ENCODE measurements around the gene RILPL1. TPM values are rescaled to one million over a fixed set of nuclear protein-coding genes. Genes with fewer than 3 reads are reported as not detected.

RILPL1 gene
- total RNA-seq, 2 experiments from 2014 or later: 0.38 to 0.86 TPM

DNA sequence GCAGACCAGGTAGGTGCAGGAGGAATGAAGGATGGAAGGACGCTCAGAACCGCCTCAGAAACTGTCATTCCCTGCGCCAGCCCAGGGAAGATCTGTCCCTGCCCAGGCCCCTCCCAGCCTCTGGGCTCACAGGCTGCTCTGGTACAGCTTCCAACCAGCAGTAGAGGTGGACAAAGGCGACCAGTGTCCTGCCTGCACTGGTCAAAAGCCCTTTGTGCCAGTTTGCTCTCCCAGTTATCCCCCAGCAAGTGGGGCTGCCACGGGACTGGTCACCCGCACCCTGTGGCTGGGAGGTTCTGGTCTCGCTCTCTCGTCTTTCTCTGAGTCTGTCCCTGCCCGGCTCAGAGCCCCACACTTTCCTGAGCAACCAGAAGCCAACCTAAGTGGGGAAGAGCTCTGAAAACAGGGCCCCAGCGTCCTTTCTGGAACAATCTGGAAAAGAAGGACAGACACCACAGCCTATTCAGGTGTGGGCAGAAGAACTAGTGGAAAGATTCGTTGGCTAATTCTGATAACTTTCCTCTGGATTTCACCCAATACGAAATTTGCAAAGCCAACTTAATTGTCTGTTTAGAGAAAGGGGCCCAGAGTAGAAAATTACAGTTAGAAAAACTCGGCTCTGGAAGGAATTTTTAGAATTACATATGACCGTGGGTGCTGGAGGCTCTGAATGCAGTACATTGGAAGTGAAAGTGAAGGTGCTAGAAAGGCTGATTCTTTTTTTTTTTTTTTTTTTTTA, 53.9 kb downstream of the RILPL1 start:
- Histone ChIP-seq H3K4me3 (ENCODE audit: low read depth, low read length, poor library complexity, severe bottlenecking) (no peak overlapping the region), H3K27ac (ENCODE audit: low read depth, low read length, poor library complexity, severe bottlenecking) (no peak overlapping the region), H3K36me3 (ENCODE audit: insufficient read depth, low read length) (no peaks in the 10 kb centered on the region), H3K79me2 (ENCODE audit: insufficient read depth, low read depth, low read length) (no peaks in the 10 kb centered on the region), H3K4me1 (ENCODE audit: insufficient read depth, low read length, poor library complexity, severe bottlenecking) (peaks cover 31% of the 10 kb centered on the region), H3K4me2 (ENCODE audit: low read length) (no peak overlapping the region), H4K20me1 (ENCODE audit: insufficient read depth, low read length) (no peaks in the 10 kb centered on the region), H3K9me3 (ENCODE audit: low read length) (no peaks in the 10 kb centered on the region), H2AFZ (ENCODE audit: low read length) (no peak overlapping the region), H3K9me2 (ENCODE audit: insufficient read depth, low read length) (no peaks in the 10 kb centered on the region)
- CTCF ChIA-PET (ENCODE audit: unreplicated experiment): no interaction called here
- no peak for DNase-seq (ENCODE audit: low spot score)
- POLR2A ChIA-PET: no interaction called here
- no peak for TF ChIP-seq CTCF (conservative IDR thresholded peaks at IDR 0.05; ENCODE audit: low read length)
- TF ChIP-seq EZH2phosphoT487 (IDR thresholded peaks at IDR 0.05; ENCODE audit: borderline replicate concordance, low read depth, low read length): no peak
- intact Hi-C loops (cut with micrococcal nuclease; ENCODE audit: unreplicated experiment): no loop called here
- BruUV-seq (replicated peaks): no TSS peak

- Histone ChIP-seq H2AFZ (ENCODE audit: low read length) (no peak overlapping the region), H3K9me2 (ENCODE audit: insufficient read depth, low read length) (no peaks in the 10 kb centered on the region), H3K79me2 (ENCODE audit: insufficient read depth, low read depth, low read length) (no peaks in the 10 kb centered on the region), H3K4me1 (ENCODE audit: insufficient read depth, low read length, poor library complexity, severe bottlenecking) (peaks cover 25% of the 10 kb centered on the region), H3K9me3 (ENCODE audit: low read length) (no peaks in the 10 kb centered on the region), H3K36me3 (ENCODE audit: insufficient read depth, low read length) (no peaks in the 10 kb centered on the region), H3K4me2 (ENCODE audit: low read length) (no peak overlapping the region), H3K27ac (ENCODE audit: low read depth, low read length, poor library complexity, severe bottlenecking) (no peak overlapping the region), H4K20me1 (ENCODE audit: insufficient read depth, low read length) (no peaks in the 10 kb centered on the region), H3K4me3 (ENCODE audit: low read depth, low read length, poor library complexity, severe bottlenecking) (no peak overlapping the region)
- TF ChIP-seq EZH2phosphoT487 (IDR thresholded peaks at IDR 0.05; ENCODE audit: borderline replicate concordance, low read depth, low read length) (no peak), CTCF (conservative IDR thresholded peaks at IDR 0.05; ENCODE audit: low read length) (no peak)
- intact Hi-C loops (cut with micrococcal nuclease; ENCODE audit: unreplicated experiment): no loop called here
- no TSS peak for BruUV-seq (replicated peaks)
- CTCF ChIA-PET (ENCODE audit: unreplicated experiment): no interaction called here
- POLR2A ChIA-PET: interaction anchor here (1.4 kb wide), 1 partner anchor 12 kb away, joined by 3 read pairs; no protein-coding TSS in a partner anchor
- no peak for DNase-seq (ENCODE audit: low spot score)
Measured at GRCh38 chr12:123478762-123479161, 54.8 kb downstream of the RILPL1 start.

DNA sequence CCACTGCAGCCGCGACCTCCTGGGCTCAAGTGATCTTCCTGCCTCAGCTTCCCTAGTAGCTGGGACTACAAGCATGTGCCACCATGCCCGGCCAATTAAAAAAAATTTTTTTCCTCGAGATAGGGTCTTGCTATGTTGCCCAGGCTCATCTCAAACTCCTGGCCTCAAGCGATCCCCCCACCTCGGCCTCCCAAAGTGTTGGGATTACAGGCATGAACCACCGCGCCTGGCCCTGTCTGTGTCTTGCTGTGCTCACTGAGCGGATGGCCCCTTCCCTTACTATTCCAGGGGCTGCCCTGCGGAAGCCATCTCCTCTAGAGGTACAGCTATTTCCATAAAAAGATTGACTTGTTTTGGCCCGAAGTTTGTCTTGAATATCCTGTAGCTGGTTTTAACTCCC, 55.5 kb downstream of the RILPL1 start:
- Histone ChIP-seq H3K9me3 (ENCODE audit: low read length) (no peaks in the 10 kb centered on the region), H4K20me1 (ENCODE audit: insufficient read depth, low read length) (no peaks in the 10 kb centered on the region), H3K4me3 (ENCODE audit: low read depth, low read length, poor library complexity, severe bottlenecking) (no peak overlapping the region), H3K9me2 (ENCODE audit: insufficient read depth, low read length) (no peaks in the 10 kb centered on the region), H3K79me2 (ENCODE audit: insufficient read depth, low read depth, low read length) (no peaks in the 10 kb centered on the region), H3K27ac (ENCODE audit: low read depth, low read length, poor library complexity, severe bottlenecking) (no peak overlapping the region), H3K4me1 (ENCODE audit: insufficient read depth, low read length, poor library complexity, severe bottlenecking) (peaks cover 20% of the 10 kb centered on the region), H3K36me3 (ENCODE audit: insufficient read depth, low read length) (no peaks in the 10 kb centered on the region), H2AFZ (ENCODE audit: low read length) (no peak overlapping the region), H3K4me2 (ENCODE audit: low read length) (no peak overlapping the region)
- BruUV-seq (replicated peaks): no TSS peak
- TF ChIP-seq CTCF (conservative IDR thresholded peaks at IDR 0.05; ENCODE audit: low read length): no peak
- DNase-seq (ENCODE audit: low spot score): no peak
- intact Hi-C loops (cut with micrococcal nuclease; ENCODE audit: unreplicated experiment): no loop called here
- POLR2A ChIA-PET: interaction anchor here (0.6 to 1.4 kb wide), 2 partner anchors 13 to 220 kb away, joined by 3 read pairs; no protein-coding TSS in a partner anchor
- CTCF ChIA-PET (ENCODE audit: unreplicated experiment): interaction anchor here (0.6 kb wide), 1 partner anchor 390 kb away, joined by 4 read pairs; no protein-coding TSS in a partner anchor
